Measurements from ENCODE around the gene HLA-DMB. TPM values are rescaled to one million over a fixed set of nuclear protein-coding genes. Genes with fewer than 3 reads are reported as not detected.

HLA-DMB gene
- total RNA-seq, 2 experiments from 2014 or later: 14.4 to 14.7 TPM

- Mint-ChIP-seq H3K4me3 (no peak overlapping the region), H3K9me3 (ENCODE audit: insufficient read depth) (no peaks in the 10 kb centered on the region), H3K36me3 (ENCODE audit: low read depth) (peaks cover 15% of the 10 kb centered on the region), H3K27me3 (ENCODE audit: low read depth) (peaks cover 2% of the 10 kb centered on the region), H3K4me1 (ENCODE audit: low read depth) (no peaks in the 10 kb centered on the region), H3K27ac (no peak overlapping the region)
- POLR2A ChIA-PET: interaction anchor here (0.6 to 1.1 kb wide), 5 partner anchors 11 to 69 kb away, joined by 3 to 7 read pairs (median 3); partner anchors contain the start of gene TAP2
- DNase-seq (no peak), ATAC-seq (no peak)
- CTCF ChIA-PET: interaction anchor here (1.1 to 4.4 kb wide), 7 partner anchors 19 to 80 kb away, joined by 3 to 22 read pairs (median 5); partner anchors contain the start of genes HLA-DMA and TAP2
Observed at GRCh38 chr6:32905078-32905477, 35.8 kb downstream of the HLA-DMB start.

GRCh38 chr6:32903952-32904351, 36.9 kb downstream of the HLA-DMB start:
- peaks cover 15% of the 10 kb centered on the region for H3K36me3 Mint-ChIP-seq (ENCODE audit: low read depth)
- POLR2A ChIA-PET: interaction anchor here (0.6 to 0.7 kb wide), 2 partner anchors 66 to 82 kb away, joined by 3 read pairs; no protein-coding TSS in a partner anchor
- ATAC-seq: no peak

GRCh38 chr6:32895006-32895345, 45.9 kb downstream of the HLA-DMB start:
- Mint-ChIP-seq H3K4me3 (peak overlapping the region; percentile 98), H3K27ac (peak overlapping the region; percentile 94), H3K4me1 (ENCODE audit: low read depth) (peaks cover 37% of the 10 kb centered on the region), H3K27me3 (ENCODE audit: low read depth) (peaks cover 6% of the 10 kb centered on the region), H3K36me3 (ENCODE audit: low read depth) (peaks cover 16% of the 10 kb centered on the region), H3K9me3 (ENCODE audit: insufficient read depth) (no peaks in the 10 kb centered on the region)
- ATAC-seq (peak; percentile 13), DNase-seq (no peak)
- ChIA-PET CTCF (interaction anchor here (0.6 to 5.0 kb wide), 17 partner anchors 9 to 90 kb away, joined by 3 to 70 read pairs (median 7); partner anchors contain the start of genes BRD2, HLA-DMA and TAP2), POLR2A (interaction anchor here (0.6 to 6.4 kb wide), 13 partner anchors 39 to 235 kb away, joined by 3 to 118 read pairs (median 4); partner anchors contain the start of genes BRD2, HLA-DMA and TAP2)

More at GRCh38 chr6:32903952-32904351, 36.9 kb downstream of the HLA-DMB start:
- no peak for DNase-seq
- Mint-ChIP-seq H3K27ac (no peak overlapping the region), H3K9me3 (ENCODE audit: insufficient read depth) (no peaks in the 10 kb centered on the region), H3K27me3 (ENCODE audit: low read depth) (peaks cover 2% of the 10 kb centered on the region), H3K4me1 (ENCODE audit: low read depth) (no peaks in the 10 kb centered on the region), H3K4me3 (no peak overlapping the region)
- CTCF ChIA-PET: interaction anchor here (0.8 to 4.4 kb wide), 9 partner anchors 9 to 82 kb away, joined by 3 to 22 read pairs (median 4); partner anchors contain the start of genes HLA-DMA and TAP2

GRCh38 chr6:32894085-32895005, 46.5 kb downstream of the HLA-DMB start:
- Mint-ChIP-seq H3K4me3 (peak overlapping the region; percentile 98), H3K36me3 (ENCODE audit: low read depth) (peaks cover 16% of the 10 kb centered on the region), H3K4me1 (ENCODE audit: low read depth) (peaks cover 37% of the 10 kb centered on the region), H3K27ac (peak overlapping the region; percentile 94), H3K27me3 (ENCODE audit: low read depth) (peaks cover 10% of the 10 kb centered on the region), H3K9me3 (ENCODE audit: insufficient read depth) (no peaks in the 10 kb centered on the region)
- DNase-seq (peak; percentile 94), ATAC-seq (peak; percentile 99)
- POLR2A ChIA-PET: interaction anchor here (0.6 to 6.4 kb wide), 16 partner anchors 11 to 716 kb away, joined by 3 to 118 read pairs (median 4); partner anchors contain the start of genes BRD2, HLA-DMA, PSMB9 and RNF5
- CTCF ChIA-PET: interaction anchor here (0.6 to 5.0 kb wide), 18 partner anchors 9 to 226 kb away, joined by 3 to 70 read pairs (median 5); partner anchors contain the start of genes BRD2, HLA-DMA and TAP2

- DNase-seq (no peak), ATAC-seq (no peak)
- H3K36me3 Mint-ChIP-seq (ENCODE audit: low read depth): peaks cover 3% of the 10 kb centered on the region
- ChIA-PET POLR2A (interaction anchor here (1.3 kb wide), 1 partner anchor 81 kb away, joined by 4 read pairs; no protein-coding TSS in a partner anchor), CTCF (interaction anchor here (1.3 to 6.1 kb wide), 4 partner anchors 43 to 96 kb away, joined by 3 to 133 read pairs (median 13); partner anchors contain the start of gene TAP2)
- peaks cover 11% of the 10 kb centered on the region for H3K4me1 Mint-ChIP-seq (ENCODE audit: low read depth)
- H3K27me3 Mint-ChIP-seq (ENCODE audit: low read depth): peaks cover 18% of the 10 kb centered on the region
- H3K9me3 Mint-ChIP-seq (ENCODE audit: insufficient read depth): no peaks in the 10 kb centered on the region
- no peak overlapping the region for H3K4me3 Mint-ChIP-seq
- no peak overlapping the region for H3K27ac Mint-ChIP-seq
Observed at GRCh38 chr6:32890831-32891230, 50.0 kb downstream of the HLA-DMB start.

- H3K4me1 Mint-ChIP-seq (ENCODE audit: low read depth): peaks cover 5% of the 10 kb centered on the region
- H3K36me3 Mint-ChIP-seq (ENCODE audit: low read depth): no peaks in the 10 kb centered on the region
- ChIA-PET POLR2A (interaction anchor here (1.3 kb wide), 1 partner anchor 83 kb away, joined by 4 read pairs; no protein-coding TSS in a partner anchor), CTCF (interaction anchor here (1.3 to 6.1 kb wide), 3 partner anchors 44 to 97 kb away, joined by 3 to 133 read pairs (median 5); partner anchors contain the start of gene TAP2)
- H3K9me3 Mint-ChIP-seq (ENCODE audit: insufficient read depth): no peaks in the 10 kb centered on the region
- H3K4me3 Mint-ChIP-seq: no peak overlapping the region
- DNase-seq (no peak), ATAC-seq (no peak)
- no peak overlapping the region for H3K27ac Mint-ChIP-seq
- H3K27me3 Mint-ChIP-seq (ENCODE audit: low read depth): peaks cover 18% of the 10 kb centered on the region
Observed at GRCh38 chr6:32889533-32889932, 51.3 kb downstream of the HLA-DMB start.

- no peak overlapping the region for H3K27ac Mint-ChIP-seq
- ChIA-PET POLR2A (interaction anchor here (1.0 kb wide), 1 partner anchor 83 kb away, joined by 5 read pairs; no protein-coding TSS in a partner anchor), CTCF (interaction anchor here (0.8 to 6.1 kb wide), 4 partner anchors 45 to 98 kb away, joined by 3 to 133 read pairs (median 4); no protein-coding TSS in a partner anchor)
- ATAC-seq: no peak
- H3K4me1 Mint-ChIP-seq (ENCODE audit: low read depth): peaks cover 5% of the 10 kb centered on the region
- H3K4me3 Mint-ChIP-seq: no peak overlapping the region
- no peaks in the 10 kb centered on the region for H3K36me3 Mint-ChIP-seq (ENCODE audit: low read depth)
- H3K27me3 Mint-ChIP-seq (ENCODE audit: low read depth): peaks cover 18% of the 10 kb centered on the region
- DNase-seq: no peak
- H3K9me3 Mint-ChIP-seq (ENCODE audit: insufficient read depth): no peaks in the 10 kb centered on the region
Observed at GRCh38 chr6:32888576-32888975, 52.3 kb downstream of the HLA-DMB start.

GRCh38 chr6:32887616-32888015, 53.2 kb downstream of the HLA-DMB start:
- peaks cover 2% of the 10 kb centered on the region for H3K4me1 Mint-ChIP-seq (ENCODE audit: low read depth)
- POLR2A ChIA-PET: interaction anchor here (1.0 kb wide), 1 partner anchor 84 kb away, joined by 5 read pairs; no protein-coding TSS in a partner anchor
- peaks cover 18% of the 10 kb centered on the region for H3K27me3 Mint-ChIP-seq (ENCODE audit: low read depth)
- H3K36me3 Mint-ChIP-seq (ENCODE audit: low read depth): no peaks in the 10 kb centered on the region
- H3K9me3 Mint-ChIP-seq (ENCODE audit: insufficient read depth): no peaks in the 10 kb centered on the region
- DNase-seq (no peak), ATAC-seq (no peak)
- no peak overlapping the region for H3K4me3 Mint-ChIP-seq
- CTCF ChIA-PET: interaction anchor here (0.8 to 6.1 kb wide), 5 partner anchors 46 to 99 kb away, joined by 3 to 133 read pairs (median 3); no protein-coding TSS in a partner anchor
- no peak overlapping the region for H3K27ac Mint-ChIP-seq

GRCh38 chr6:32886681-32887383, 54.0 kb downstream of the HLA-DMB start:
- ChIA-PET POLR2A (interaction anchor here (2.7 kb wide), 1 partner anchor 86 kb away, joined by 20 read pairs; no protein-coding TSS in a partner anchor), CTCF (interaction anchor here (0.9 to 6.1 kb wide), 23 partner anchors 10 to 133 kb away, joined by 3 to 133 read pairs (median 9); partner anchors contain the start of genes BRD2, HLA-DMA, HLA-DMB and TAP2)
- H3K27ac Mint-ChIP-seq: no peak overlapping the region
- H3K27me3 Mint-ChIP-seq (ENCODE audit: low read depth): peaks cover 18% of the 10 kb centered on the region
- no peaks in the 10 kb centered on the region for H3K9me3 Mint-ChIP-seq (ENCODE audit: insufficient read depth)
- DNase-seq: no peak
- no peaks in the 10 kb centered on the region for H3K36me3 Mint-ChIP-seq (ENCODE audit: low read depth)
- H3K4me3 Mint-ChIP-seq: no peak overlapping the region
- ATAC-seq: no peak
- H3K4me1 Mint-ChIP-seq (ENCODE audit: low read depth): peaks cover 2% of the 10 kb centered on the region

GRCh38 chr6:32885698-32886286, 55.0 kb downstream of the HLA-DMB start:
- Mint-ChIP-seq H3K4me1 (ENCODE audit: low read depth) (peaks cover 2% of the 10 kb centered on the region), H3K9me3 (ENCODE audit: insufficient read depth) (no peaks in the 10 kb centered on the region), H3K27ac (no peak overlapping the region), H3K27me3 (ENCODE audit: low read depth) (peaks cover 16% of the 10 kb centered on the region), H3K4me3 (no peak overlapping the region), H3K36me3 (ENCODE audit: low read depth) (peaks cover 1% of the 10 kb centered on the region)
- ATAC-seq (peak; percentile 61), DNase-seq (no peak)
- CTCF ChIA-PET: interaction anchor here (0.7 to 6.1 kb wide), 30 partner anchors 8 to 134 kb away, joined by 3 to 133 read pairs (median 8); partner anchors contain the start of genes BRD2, HLA-DMA, HLA-DMB and TAP2
- POLR2A ChIA-PET: interaction anchor here (0.7 to 2.7 kb wide), 3 partner anchors 59 to 98 kb away, joined by 3 to 20 read pairs (median 5); no protein-coding TSS in a partner anchor

All from activated CD8-positive, alpha-beta T cell treated with anti-CD3 and anti-CD28 coated beads, Interleukin-2, amount 10 ng/mL, durations not matched to agents 7 days and 5 days (primary cell).